SH-SY5Y (cell line): ENCODE data around the gene CFAP77.
A peak's percentile ranks its signal among the peaks of the same experiment; 100 is the strongest.

Experiments used
- GATA2 ChIP-seq: IDR thresholded peaks from 2 replicates; pipeline ENCODE4 v1.6.1; 2011; ENCODE audit warnings: mild to moderate bottlenecking, low read depth, low read length
- GATA3 ChIP-seq: IDR thresholded peaks from 2 replicates; pipeline ENCODE4 v1.6.1; 2011; ENCODE audit warnings: low read depth, mild to moderate bottlenecking, low read length, moderate library complexity

CFAP77 gene

GRCh38 chr9:132505991-132506655 lies 96.1 kb downstream of the CFAP77 start:
- no peak for TF ChIP-seq GATA3
- TF ChIP-seq GATA2 = no peak

- TF ChIP-seq GATA2 (peak; percentile 99), GATA3 (peak; percentile 97)
Observed at GRCh38 chr9:132506977-132507669, 97.1 kb downstream of the CFAP77 start.

GRCh38 chr9:132507670-132508469 lies 97.9 kb downstream of the CFAP77 start:
- TF ChIP-seq GATA3 (no peak), GATA2 (no peak; the same call in 1 of the 2 replicates)

- TF ChIP-seq GATA3 (no peak), GATA2 (no peak)
Observed at GRCh38 chr9:132509928-132510874, 100.2 kb downstream of the CFAP77 start.

- no peak for TF ChIP-seq GATA3
- TF ChIP-seq GATA2 = no peak
Observed at GRCh38 chr9:132511191-132511999, 101.4 kb downstream of the CFAP77 start.

GRCh38 chr9:132513416-132513815 lies 103.4 kb downstream of the CFAP77 start:
- no peak for TF ChIP-seq GATA3
- no peak for TF ChIP-seq GATA2

GRCh38 chr9:132514011-132514744 lies 104.2 kb downstream of the CFAP77 start:
- TF ChIP-seq GATA2 (no peak), GATA3 (no peak)

GRCh38 chr9:132514821-132515220 lies 104.8 kb downstream of the CFAP77 start:
- TF ChIP-seq GATA2 (no peak), GATA3 (no peak)

- TF ChIP-seq GATA3 = no peak
- TF ChIP-seq GATA2 = no peak
Observed at GRCh38 chr9:132516301-132516700, 106.3 kb downstream of the CFAP77 start.

- no peak for TF ChIP-seq GATA3
Observed at GRCh38 chr9:132516911-132517310, 106.9 kb downstream of the CFAP77 start.

GRCh38 chr9:132517815-132518550 lies 108.0 kb downstream of the CFAP77 start:
- no peak for TF ChIP-seq GATA3
- no peak for TF ChIP-seq GATA2
